HEK293 (cell line): ENCODE results near the gene MACO1.

Experiments used
- CTCF ChIA-PET: fragments of 350-600 bp; formaldehyde crosslinking; extraction: SDS; loops from one replicate; lab custom pipeline; 2021; ENCODE audit warnings: antibody characterized with exemption; lab: Yijun Ruan, JAX
- POLR2A ChIA-PET: fragments of 300-600 bp; formaldehyde crosslinking; extraction: SDS; loops from one replicate; lab custom pipeline; 2020; ENCODE audit warnings: antibody characterized with exemption, inconsistent platforms; lab: Yijun Ruan, JAX
- H3K27ac ChIP-seq: fragments of 200-500 bp; sonication (Bioruptor generic); 2 replicates; pipeline ENCODE4 v1.5.1; 2014; ENCODE audit warnings: low read depth, low read length, control low read depth, inconsistent platforms; ENCODE audit errors: extremely low read depth
- H3K36me3 ChIP-seq, 2 experiments: fragments of 200-500 bp in 1 of 2; sonication (Bioruptor generic) in 1 of 2; 1 replicate in 1 of 2; 2 replicates in 1 of 2; pipeline ENCODE4 v1.5.1; 2014 to 2017; ENCODE audit warnings: inconsistent platforms in 2 of 2, low read length in 2 of 2; ENCODE audit not compliant: control insufficient read depth in 2 of 2, insufficient read depth in 1 of 2
- H3K4me1 ChIP-seq: fragments of 200-500 bp; sonication (Bioruptor generic); 2 replicates; pipeline ENCODE4 v1.5.1; 2014; ENCODE audit warnings: mild to moderate bottlenecking, low read length, inconsistent platforms; ENCODE audit not compliant: control insufficient read depth, insufficient read depth
- H3K4me3 ChIP-seq: 2 replicates; pipeline ENCODE4 v1.5.1; 2011; ENCODE audit warnings: low read depth, mild to moderate bottlenecking, control low read depth, low read length, moderate library complexity
- H3K9me3 ChIP-seq: fragments of 200-500 bp; sonication (Bioruptor generic); 2 replicates; pipeline ENCODE4 v1.5.1; 2014; ENCODE audit warnings: low read depth, low read length, inconsistent platforms; ENCODE audit not compliant: control insufficient read depth, insufficient read depth
- GLIS1 ChIP-seq: fragments of 450-650 bp; formaldehyde crosslinking; IDR thresholded peaks from 2 replicates; pipeline ENCODE4 v1.5.1; 2016; ENCODE audit warnings: missing biosample characterization, missing genetic modification characterization
- GLIS2 ChIP-seq: fragments of 450-650 bp; formaldehyde crosslinking; IDR thresholded peaks from 2 replicates; pipeline ENCODE4 v1.5.1; 2016; ENCODE audit warnings: missing biosample characterization, missing genetic modification characterization
- IKZF3 ChIP-seq: fragments of 450-650 bp; IDR thresholded peaks from 2 replicates; pipeline ENCODE4 v1.5.0; 2018; ENCODE audit warnings: missing biosample characterization, mild to moderate bottlenecking, missing genetic modification characterization, moderate library complexity
- KLF16 ChIP-seq: fragments of 450-650 bp; formaldehyde crosslinking; IDR thresholded peaks from 2 replicates; pipeline ENCODE4 v1.5.1; 2017; ENCODE audit warnings: missing biosample characterization, missing genetic modification characterization
- KLF8 ChIP-seq: fragments of 450-650 bp; formaldehyde crosslinking; IDR thresholded peaks from 2 replicates; pipeline ENCODE4 v1.5.1; 2016; ENCODE audit warnings: missing biosample characterization, missing genetic modification characterization
- REPIN1 ChIP-seq: fragments of 450-650 bp; formaldehyde crosslinking; IDR thresholded peaks from 2 replicates; pipeline ENCODE4 v1.5.1; 2017; ENCODE audit warnings: missing biosample characterization, missing genetic modification characterization, low read depth
- SALL2 ChIP-seq: fragments of 450-650 bp; formaldehyde crosslinking; IDR thresholded peaks from 2 replicates; pipeline ENCODE4 v1.5.0; 2017; ENCODE audit warnings: missing biosample characterization, mild to moderate bottlenecking, missing genetic modification characterization, borderline replicate concordance
- WT1 ChIP-seq: fragments of 450-650 bp; formaldehyde crosslinking; IDR thresholded peaks from 2 replicates; pipeline ENCODE4 v1.5.1; 2016; ENCODE audit warnings: missing biosample characterization, missing genetic modification characterization
- ZBTB21 ChIP-seq: fragments of 450-650 bp; formaldehyde crosslinking; IDR thresholded peaks from 2 replicates; pipeline ENCODE4 v1.5.1; 2017; ENCODE audit warnings: missing biosample characterization, missing genetic modification characterization
- ZBTB48 ChIP-seq: fragments of 450-650 bp; formaldehyde crosslinking; IDR thresholded peaks from 2 replicates; pipeline ENCODE4 v1.5.1; 2016; ENCODE audit warnings: missing biosample characterization, missing genetic modification characterization
- ZIC2 ChIP-seq: fragments of 450-650 bp; formaldehyde crosslinking; IDR thresholded peaks from 2 replicates; pipeline ENCODE4 v1.5.1; 2016; ENCODE audit warnings: missing biosample characterization, missing genetic modification characterization
- ZNF132 ChIP-seq: fragments of 450-650 bp; formaldehyde crosslinking; IDR thresholded peaks from 2 replicates; pipeline ENCODE4 v1.5.1; 2017; ENCODE audit warnings: missing biosample characterization, missing genetic modification characterization, borderline replicate concordance
- ZNF184 ChIP-seq: fragments of 450-650 bp; IDR thresholded peaks from 2 replicates; pipeline ENCODE4 v1.5.1; 2018; ENCODE audit warnings: missing biosample characterization, mild to moderate bottlenecking, missing genetic modification characterization
- ZNF221 ChIP-seq: fragments of 450-650 bp; formaldehyde crosslinking; IDR thresholded peaks from 2 replicates; pipeline ENCODE4 v1.5.1; 2017; ENCODE audit warnings: missing biosample characterization, missing genetic modification characterization, borderline replicate concordance
- ZNF24 ChIP-seq: fragments of 450-650 bp; formaldehyde crosslinking; IDR thresholded peaks from 2 replicates; pipeline ENCODE4 v1.5.1; 2016; ENCODE audit warnings: missing biosample characterization, missing genetic modification characterization
- ZNF416 ChIP-seq: fragments of 450-650 bp; formaldehyde crosslinking; IDR thresholded peaks from 2 replicates; pipeline ENCODE4 v1.5.1; 2016; ENCODE audit warnings: missing biosample characterization, missing genetic modification characterization
- ZNF548 ChIP-seq: fragments of 450-650 bp; formaldehyde crosslinking; IDR thresholded peaks from 2 replicates; pipeline ENCODE4 v1.5.1; 2016; ENCODE audit warnings: missing biosample characterization, missing genetic modification characterization
- ZNF624 ChIP-seq: fragments of 450-650 bp; formaldehyde crosslinking; IDR thresholded peaks from 2 replicates; pipeline ENCODE4 v1.5.1; 2017; ENCODE audit warnings: missing biosample characterization, missing genetic modification characterization
- ZNF677 ChIP-seq: fragments of 450-650 bp; IDR thresholded peaks from 2 replicates; pipeline ENCODE4 v1.5.0; 2018; ENCODE audit warnings: missing biosample characterization, mild to moderate bottlenecking, missing genetic modification characterization, moderate library complexity
- ZNF76 ChIP-seq: fragments of 450-650 bp; formaldehyde crosslinking; IDR thresholded peaks from 2 replicates; pipeline ENCODE4; 2016; ENCODE audit warnings: low read depth, missing biosample characterization, missing genetic modification characterization, borderline replicate concordance
- ZSCAN30 ChIP-seq: fragments of 450-650 bp; IDR thresholded peaks from 2 replicates; pipeline ENCODE4 v1.5.1; 2018; ENCODE audit warnings: missing biosample characterization, mild to moderate bottlenecking, missing genetic modification characterization, moderate library complexity
- TF ChIP-seq, protein P1 (sequence below): fragments of 450-650 bp; formaldehyde crosslinking; conservative IDR thresholded peaks from 2 replicates; pipeline ENCODE4 v1.5.1; 2016; ENCODE audit warnings: low read depth, missing biosample characterization, missing genetic modification characterization
- TF ChIP-seq, protein P2 (sequence below): fragments of 450-650 bp; formaldehyde crosslinking; IDR thresholded peaks from 2 replicates; pipeline ENCODE4; 2016; ENCODE audit warnings: missing biosample characterization, missing genetic modification characterization
- TF ChIP-seq, protein P3 (sequence below): fragments of 450-650 bp; formaldehyde crosslinking; IDR thresholded peaks from 2 replicates; pipeline ENCODE4 v1.5.1; 2016; ENCODE audit warnings: missing biosample characterization, missing genetic modification characterization

The MACO1 gene

DNA sequence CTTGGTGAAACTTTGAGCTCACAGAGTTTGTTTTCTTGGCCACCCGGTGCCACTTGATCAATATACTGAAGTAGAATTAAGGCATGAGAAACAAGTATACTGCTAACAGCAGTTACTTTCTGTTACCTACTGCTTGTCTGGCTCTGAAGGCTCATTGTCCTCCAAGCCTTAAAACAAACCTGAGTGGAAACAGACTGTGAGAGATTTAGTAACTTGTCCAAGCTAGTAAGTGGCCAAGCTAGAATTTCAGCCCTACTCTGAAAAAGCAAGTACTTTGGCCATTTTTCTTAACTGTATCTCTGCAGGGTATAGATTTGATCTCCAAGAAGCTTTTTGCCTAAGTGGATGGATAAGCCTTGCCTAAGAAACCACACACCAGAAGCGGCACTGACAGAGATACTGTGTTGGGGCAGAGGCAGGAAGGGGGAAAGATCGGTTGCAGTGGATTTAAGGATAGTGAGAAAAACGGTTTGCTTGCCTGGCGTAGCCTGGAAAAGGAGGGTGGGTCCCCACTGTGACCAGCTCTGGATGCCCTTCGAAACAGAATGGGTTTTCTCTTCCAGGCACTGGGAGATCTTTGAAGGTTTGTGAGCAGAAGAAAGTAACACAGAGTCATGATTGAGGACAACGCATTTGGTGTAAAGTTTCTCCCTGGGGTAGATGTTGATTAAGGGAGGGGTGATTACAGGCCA, 2.1 kb upstream of the MACO1 start:
- H3K27ac ChIP-seq: no peak overlapping the region
- H3K36me3 ChIP-seq: no peaks in the 10 kb centered on the region
- H3K9me3 ChIP-seq: no peaks in the 10 kb centered on the region
- CTCF ChIA-PET: interaction anchor here (1.2 to 3.0 kb wide), 2 partner anchors 59 to 92 kb away, joined by 6 to 15 read pairs; no protein-coding TSS in a partner anchor
- H3K4me3 ChIP-seq: no peak overlapping the region
- peaks cover 10% of the 10 kb centered on the region for H3K4me1 ChIP-seq
- POLR2A ChIA-PET: interaction anchor here (1.7 kb wide), 1 partner anchor 196 kb away, joined by 5 read pairs; the partner anchor contains the start of gene SYF2
- TF ChIP-seq, protein P1, sequence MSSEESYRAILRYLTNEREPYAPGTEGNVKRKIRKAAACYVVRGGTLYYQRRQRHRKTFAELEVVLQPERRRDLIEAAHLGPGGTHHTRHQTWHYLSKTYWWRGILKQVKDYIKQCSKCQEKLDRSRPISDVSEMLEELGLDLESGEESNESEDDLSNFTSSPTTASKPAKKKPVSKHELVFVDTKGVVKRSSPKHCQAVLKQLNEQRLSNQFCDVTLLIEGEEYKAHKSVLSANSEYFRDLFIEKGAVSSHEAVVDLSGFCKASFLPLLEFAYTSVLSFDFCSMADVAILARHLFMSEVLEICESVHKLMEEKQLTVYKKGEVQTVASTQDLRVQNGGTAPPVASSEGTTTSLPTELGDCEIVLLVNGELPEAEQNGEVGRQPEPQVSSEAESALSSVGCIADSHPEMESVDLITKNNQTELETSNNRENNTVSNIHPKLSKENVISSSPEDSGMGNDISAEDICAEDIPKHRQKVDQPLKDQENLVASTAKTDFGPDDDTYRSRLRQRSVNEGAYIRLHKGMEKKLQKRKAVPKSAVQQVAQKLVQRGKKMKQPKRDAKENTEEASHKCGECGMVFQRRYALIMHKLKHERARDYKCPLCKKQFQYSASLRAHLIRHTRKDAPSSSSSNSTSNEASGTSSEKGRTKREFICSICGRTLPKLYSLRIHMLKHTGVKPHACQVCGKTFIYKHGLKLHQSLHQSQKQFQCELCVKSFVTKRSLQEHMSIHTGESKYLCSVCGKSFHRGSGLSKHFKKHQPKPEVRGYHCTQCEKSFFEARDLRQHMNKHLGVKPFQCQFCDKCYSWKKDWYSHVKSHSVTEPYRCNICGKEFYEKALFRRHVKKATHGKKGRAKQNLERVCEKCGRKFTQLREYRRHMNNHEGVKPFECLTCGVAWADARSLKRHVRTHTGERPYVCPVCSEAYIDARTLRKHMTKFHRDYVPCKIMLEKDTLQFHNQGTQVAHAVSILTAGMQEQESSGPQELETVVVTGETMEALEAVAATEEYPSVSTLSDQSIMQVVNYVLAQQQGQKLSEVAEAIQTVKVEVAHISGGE (tag by site-specific recombination): no peak
- TF ChIP-seq WT1 (no peak), ZNF548 (tag by site-specific recombination) (no peak), ZBTB48 (tag by site-specific recombination) (no peak), ZNF24 (tag by site-specific recombination) (no peak), KLF8 (tag by site-specific recombination) (no peak)

DNA sequence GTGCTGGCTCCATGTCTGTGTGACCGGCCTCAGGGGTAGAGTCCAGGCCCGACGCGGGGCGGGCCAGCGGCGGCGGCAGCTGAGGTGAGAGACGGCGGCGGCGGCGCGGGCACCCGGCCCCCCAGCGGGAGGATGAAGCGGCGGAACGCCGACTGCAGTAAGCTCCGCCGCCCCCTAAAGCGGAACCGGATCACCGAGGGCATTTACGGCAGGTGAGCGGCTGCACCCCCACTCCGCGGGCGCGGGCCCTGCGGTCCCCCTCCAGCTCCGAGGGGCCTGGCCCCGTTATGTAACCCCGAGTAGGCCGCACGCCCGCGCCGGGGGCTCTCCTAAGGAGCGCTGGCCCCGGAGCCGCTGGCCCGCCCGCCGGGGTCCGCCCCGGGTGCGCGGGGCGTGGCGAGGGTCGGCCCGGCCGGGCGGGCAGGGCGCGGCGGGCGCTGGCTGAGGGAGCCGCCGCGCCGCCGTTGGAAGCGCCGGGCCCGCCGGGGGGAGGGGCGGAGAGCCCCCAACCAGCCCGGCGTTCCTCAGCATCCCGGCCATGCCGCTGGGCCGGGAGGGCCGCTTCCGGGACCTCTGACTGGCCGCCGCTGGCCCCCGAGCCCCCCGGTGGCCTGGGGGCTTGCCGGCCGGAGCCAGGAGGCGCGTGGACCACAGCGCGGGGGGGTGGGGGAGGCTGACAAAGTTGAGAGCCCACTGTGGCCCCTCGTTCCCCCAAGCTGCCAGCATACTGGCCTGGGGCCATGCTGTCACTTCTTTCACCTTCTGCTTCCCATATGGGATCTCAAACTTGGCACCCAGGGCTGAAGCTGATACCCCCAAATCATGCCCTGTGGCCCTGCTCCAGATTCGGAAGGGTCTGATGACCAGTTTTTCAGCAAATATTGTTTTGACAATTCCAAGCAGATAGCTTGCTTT, 527 bp downstream of the MACO1 start:
- no peaks in the 10 kb centered on the region for H3K36me3 ChIP-seq
- H3K9me3 ChIP-seq: no peaks in the 10 kb centered on the region
- H3K4me3 ChIP-seq: peak overlapping the region; percentile 84
- POLR2A ChIA-PET: interaction anchor here (0.6 to 1.6 kb wide), 8 partner anchors 26 to 387 kb away, joined by 3 to 9 read pairs (median 4); partner anchors contain the start of genes RSRP1 and SYF2
- H3K27ac ChIP-seq: peak overlapping the region; percentile 76; the same call in 1 of the 2 replicates
- peaks cover 31% of the 10 kb centered on the region for H3K4me1 ChIP-seq
- CTCF ChIA-PET: interaction anchor here (0.6 to 1.4 kb wide), 4 partner anchors 20 to 192 kb away, joined by 3 to 10 read pairs (median 5); no protein-coding TSS in a partner anchor
- no peak for TF ChIP-seq ZNF221
- TF ChIP-seq ZNF76 (tag by site-specific recombination): no peak
- no peak for TF ChIP-seq KLF16 (tag by site-specific recombination)
- TF ChIP-seq IKZF3 (tag by site-specific recombination): no peak
- peak; percentile 27; the same call in 1 of the 2 replicates for TF ChIP-seq ZIC2 (tag by site-specific recombination)
- no peak for TF ChIP-seq ZBTB21 (tag by site-specific recombination)
- peak; percentile 33; the same call in 1 of the 2 replicates for TF ChIP-seq KLF8 (tag by site-specific recombination)
- TF ChIP-seq ZNF624: no peak
- TF ChIP-seq, protein P2, sequence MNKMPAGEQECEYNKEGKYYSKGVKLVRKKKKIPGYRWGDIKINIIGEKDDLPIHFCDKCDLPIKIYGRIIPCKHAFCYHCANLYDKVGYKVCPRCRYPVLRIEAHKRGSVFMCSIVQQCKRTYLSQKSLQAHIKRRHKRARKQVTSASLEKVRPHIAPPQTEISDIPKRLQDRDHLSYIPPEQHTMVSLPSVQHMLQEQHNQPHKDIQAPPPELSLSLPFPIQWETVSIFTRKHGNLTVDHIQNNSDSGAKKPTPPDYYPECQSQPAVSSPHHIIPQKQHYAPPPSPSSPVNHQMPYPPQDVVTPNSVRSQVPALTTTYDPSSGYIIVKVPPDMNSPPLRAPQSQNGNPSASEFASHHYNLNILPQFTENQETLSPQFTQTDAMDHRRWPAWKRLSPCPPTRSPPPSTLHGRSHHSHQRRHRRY: no peak
- TF ChIP-seq GLIS1 (tag by site-specific recombination): 0 out of 2 replicates have a peak, but pooled peaks have one; percentile 18
- no peak for TF ChIP-seq SALL2 (tag by site-specific recombination)
- TF ChIP-seq ZNF132: no peak
- TF ChIP-seq, protein P3, sequence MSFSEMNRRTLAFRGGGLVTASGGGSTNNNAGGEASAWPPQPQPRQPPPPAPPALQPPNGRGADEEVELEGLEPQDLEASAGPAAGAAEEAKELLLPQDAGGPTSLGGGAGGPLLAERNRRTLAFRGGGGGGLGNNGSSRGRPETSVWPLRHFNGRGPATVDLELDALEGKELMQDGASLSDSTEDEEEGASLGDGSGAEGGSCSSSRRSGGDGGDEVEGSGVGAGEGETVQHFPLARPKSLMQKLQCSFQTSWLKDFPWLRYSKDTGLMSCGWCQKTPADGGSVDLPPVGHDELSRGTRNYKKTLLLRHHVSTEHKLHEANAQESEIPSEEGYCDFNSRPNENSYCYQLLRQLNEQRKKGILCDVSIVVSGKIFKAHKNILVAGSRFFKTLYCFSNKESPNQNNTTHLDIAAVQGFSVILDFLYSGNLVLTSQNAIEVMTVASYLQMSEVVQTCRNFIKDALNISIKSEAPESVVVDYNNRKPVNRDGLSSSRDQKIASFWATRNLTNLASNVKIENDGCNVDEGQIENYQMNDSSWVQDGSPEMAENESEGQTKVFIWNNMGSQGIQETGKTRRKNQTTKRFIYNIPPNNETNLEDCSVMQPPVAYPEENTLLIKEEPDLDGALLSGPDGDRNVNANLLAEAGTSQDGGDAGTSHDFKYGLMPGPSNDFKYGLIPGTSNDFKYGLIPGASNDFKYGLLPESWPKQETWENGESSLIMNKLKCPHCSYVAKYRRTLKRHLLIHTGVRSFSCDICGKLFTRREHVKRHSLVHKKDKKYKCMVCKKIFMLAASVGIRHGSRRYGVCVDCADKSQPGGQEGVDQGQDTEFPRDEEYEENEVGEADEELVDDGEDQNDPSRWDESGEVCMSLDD (tag by site-specific recombination): 0 out of 2 replicates have a peak, but pooled peaks have one; percentile 14
- 0 out of 2 replicates have a peak, but pooled peaks have one; percentile 8 for TF ChIP-seq ZNF677 (tag by site-specific recombination)
- peak; percentile 58; the same call in 1 of the 2 replicates for TF ChIP-seq ZSCAN30
- no peak for TF ChIP-seq ZNF416 (tag by site-specific recombination)
- no peak for TF ChIP-seq REPIN1 (tag by site-specific recombination)
- TF ChIP-seq ZNF184 (tag by site-specific recombination): no peak
- TF ChIP-seq GLIS2 (tag by site-specific recombination): peak; percentile 71
